Measurements from ENCODE around the gene COL23A1.
"Not testable (repeated sequence)": the region's sequence is repeated elsewhere in the genome, so short reads cannot be mapped to it uniquely, and the experiment has no call there.

Gene COL23A1

DNA sequence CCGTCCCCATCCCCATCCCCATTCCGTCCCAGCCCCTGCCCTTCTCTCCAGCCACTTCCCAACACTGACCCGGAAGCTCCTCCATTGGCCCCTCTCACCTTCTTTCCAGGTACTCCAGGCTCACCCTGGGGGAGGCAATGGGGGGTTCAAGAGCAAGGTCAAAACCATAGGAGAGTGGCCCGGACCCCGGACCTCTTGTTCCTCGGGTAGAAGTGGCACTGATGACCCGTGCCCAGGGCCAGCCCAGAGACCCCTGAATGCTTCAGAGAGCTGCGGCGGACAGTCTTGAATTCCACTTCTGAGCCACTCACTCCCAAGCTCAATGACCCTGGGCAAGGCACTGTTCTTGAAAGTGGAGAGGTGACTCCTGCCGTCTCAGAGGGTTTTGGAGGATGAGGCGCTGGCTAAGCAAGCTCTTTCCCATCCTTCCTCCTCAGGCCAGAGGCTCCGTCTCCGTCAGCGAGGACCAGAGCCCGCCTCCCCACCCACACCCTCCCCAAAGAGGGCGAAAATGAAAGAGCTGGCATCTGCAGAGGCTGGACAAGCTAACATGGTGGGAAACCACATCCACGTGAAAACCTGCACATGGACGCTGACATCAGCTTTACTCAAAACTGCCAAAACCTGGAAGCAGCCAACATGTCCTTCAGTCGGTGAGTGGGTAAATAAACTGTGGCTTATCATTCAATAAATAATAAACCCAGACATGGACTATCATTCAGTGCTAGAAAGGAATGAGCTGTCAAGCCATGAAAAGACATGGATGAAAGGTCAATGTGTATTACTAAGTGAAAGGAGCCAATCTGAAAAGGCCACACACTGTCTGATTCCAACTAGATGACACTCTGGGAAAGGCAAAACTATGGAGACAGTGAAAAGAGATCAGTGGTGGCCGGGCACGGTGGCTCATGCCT is 330.3 kb downstream of the COL23A1 start:
- TF ChIP-seq, protein P1, sequence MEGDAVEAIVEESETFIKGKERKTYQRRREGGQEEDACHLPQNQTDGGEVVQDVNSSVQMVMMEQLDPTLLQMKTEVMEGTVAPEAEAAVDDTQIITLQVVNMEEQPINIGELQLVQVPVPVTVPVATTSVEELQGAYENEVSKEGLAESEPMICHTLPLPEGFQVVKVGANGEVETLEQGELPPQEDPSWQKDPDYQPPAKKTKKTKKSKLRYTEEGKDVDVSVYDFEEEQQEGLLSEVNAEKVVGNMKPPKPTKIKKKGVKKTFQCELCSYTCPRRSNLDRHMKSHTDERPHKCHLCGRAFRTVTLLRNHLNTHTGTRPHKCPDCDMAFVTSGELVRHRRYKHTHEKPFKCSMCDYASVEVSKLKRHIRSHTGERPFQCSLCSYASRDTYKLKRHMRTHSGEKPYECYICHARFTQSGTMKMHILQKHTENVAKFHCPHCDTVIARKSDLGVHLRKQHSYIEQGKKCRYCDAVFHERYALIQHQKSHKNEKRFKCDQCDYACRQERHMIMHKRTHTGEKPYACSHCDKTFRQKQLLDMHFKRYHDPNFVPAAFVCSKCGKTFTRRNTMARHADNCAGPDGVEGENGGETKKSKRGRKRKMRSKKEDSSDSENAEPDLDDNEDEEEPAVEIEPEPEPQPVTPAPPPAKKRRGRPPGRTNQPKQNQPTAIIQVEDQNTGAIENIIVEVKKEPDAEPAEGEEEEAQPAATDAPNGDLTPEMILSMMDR (IDR thresholded peaks at IDR 0.05; ENCODE audit: extremely low read depth, insufficient read depth, missing control alignments) = no peak
- in situ Hi-C loops (cut with MboI; ENCODE audit: low pct_unique_long_range_greater_than_20kb, low sequenced_read_pairs, unreplicated experiment) = no loop called here

DNA sequence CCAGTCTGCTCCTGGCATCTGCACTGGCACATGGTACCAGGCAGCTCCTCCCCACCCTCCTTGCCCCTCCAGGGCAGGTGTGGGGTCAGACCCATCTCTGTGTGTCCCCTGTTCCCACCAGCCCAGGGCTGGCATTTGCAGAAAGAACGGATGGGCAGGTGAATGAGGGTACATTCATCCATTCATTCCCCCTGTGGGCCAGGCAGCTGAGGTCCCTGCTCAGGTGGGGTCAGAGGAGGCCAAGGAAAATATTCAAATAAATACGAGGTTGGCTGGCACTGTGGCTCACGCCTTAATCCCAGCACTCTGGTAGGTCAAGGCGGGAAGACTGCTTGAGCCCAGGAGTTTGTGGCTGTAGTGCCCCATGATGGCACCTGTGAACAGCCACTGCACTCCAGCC is 332.5 kb downstream of the COL23A1 start:
- DNase-seq (ENCODE audit: low spot score) = no peak
- TF ChIP-seq, protein P1 (IDR thresholded peaks at IDR 0.05; ENCODE audit: extremely low read depth, insufficient read depth, missing control alignments) = no peak
- in situ Hi-C loops (cut with MboI; ENCODE audit: low pct_unique_long_range_greater_than_20kb, low sequenced_read_pairs, unreplicated experiment) = no loop called here

More for the DNA sequence above, 330.3 kb downstream of the COL23A1 start:
- DNase-seq (ENCODE audit: low spot score) = no peak

DNA sequence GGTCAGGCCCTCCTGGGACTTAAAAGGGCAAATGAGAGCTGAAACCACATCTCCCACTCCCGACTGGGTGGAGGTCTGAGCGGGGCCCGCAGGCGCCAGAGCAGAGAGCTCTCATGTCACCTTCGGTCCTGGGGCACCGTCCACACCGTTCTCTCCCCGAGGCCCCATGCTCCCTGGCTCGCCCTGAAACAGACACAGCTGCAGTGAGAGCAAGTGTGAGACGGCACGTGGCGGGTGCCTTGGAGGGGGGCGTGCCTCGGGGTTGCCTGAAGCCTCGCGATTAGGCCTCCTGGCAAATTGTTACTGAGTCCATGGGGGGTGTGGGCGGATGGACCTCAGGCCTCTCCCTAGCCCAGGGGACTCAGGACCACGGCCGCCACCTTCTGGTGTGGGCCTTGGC is 333.4 kb downstream of the COL23A1 start:
- TF ChIP-seq, protein P1 (IDR thresholded peaks at IDR 0.05; ENCODE audit: extremely low read depth, insufficient read depth, missing control alignments) = no peak
- in situ Hi-C loops (cut with MboI; ENCODE audit: low pct_unique_long_range_greater_than_20kb, low sequenced_read_pairs, unreplicated experiment) = no loop called here
- DNase-seq (ENCODE audit: low spot score) = no peak

DNA sequence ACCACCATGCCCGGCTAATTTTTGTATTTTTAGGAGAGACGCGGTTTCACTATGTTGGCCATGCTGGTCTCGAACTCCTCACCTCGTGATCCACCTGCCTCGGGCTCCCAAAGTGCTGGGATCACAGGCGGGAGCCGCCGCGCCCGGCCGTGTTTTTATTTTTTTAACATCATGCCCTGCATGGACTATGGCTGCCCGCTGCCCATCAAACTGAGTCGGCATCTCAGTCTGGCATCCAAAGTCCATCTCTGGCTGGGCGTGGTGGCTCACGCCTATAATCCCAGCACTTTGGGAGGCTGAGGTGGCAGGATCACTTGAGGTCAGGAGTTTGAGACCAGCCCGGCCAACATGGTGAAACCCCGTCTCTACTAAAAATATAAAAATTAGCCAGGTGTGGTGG is 336.6 kb downstream of the COL23A1 start:
- in situ Hi-C loops (cut with MboI; ENCODE audit: low pct_unique_long_range_greater_than_20kb, low sequenced_read_pairs, unreplicated experiment) = not testable (repeated sequence)

DNA sequence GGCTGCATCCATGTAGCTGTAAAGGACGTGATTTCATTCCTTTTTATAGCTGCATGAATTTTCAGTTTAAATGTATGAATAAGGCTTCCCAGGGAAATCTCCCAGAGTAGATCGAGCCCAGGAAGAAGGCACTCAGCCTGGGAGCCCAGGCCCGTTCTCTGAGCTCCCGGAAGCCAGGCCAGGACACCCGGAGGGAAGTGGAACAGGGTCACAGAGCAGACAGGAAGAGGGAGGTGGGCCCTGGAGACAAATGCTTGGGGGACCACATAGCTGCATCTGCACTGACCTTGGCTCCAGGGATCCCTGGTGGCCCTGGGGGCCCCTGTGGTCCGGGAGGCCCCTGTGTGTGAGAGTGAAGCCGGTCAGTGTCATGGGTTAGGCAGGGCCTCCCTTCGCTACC is 337.9 kb downstream of the COL23A1 start:
- in situ Hi-C loops (cut with MboI; ENCODE audit: low pct_unique_long_range_greater_than_20kb, low sequenced_read_pairs, unreplicated experiment) = no loop called here
- DNase-seq (ENCODE audit: low spot score) = no peak
- TF ChIP-seq, protein P1 (IDR thresholded peaks at IDR 0.05; ENCODE audit: extremely low read depth, insufficient read depth, missing control alignments) = no peak

More for the DNA sequence above, 336.6 kb downstream of the COL23A1 start:
- DNase-seq (ENCODE audit: low spot score) = not testable (repeated sequence)

DNA sequence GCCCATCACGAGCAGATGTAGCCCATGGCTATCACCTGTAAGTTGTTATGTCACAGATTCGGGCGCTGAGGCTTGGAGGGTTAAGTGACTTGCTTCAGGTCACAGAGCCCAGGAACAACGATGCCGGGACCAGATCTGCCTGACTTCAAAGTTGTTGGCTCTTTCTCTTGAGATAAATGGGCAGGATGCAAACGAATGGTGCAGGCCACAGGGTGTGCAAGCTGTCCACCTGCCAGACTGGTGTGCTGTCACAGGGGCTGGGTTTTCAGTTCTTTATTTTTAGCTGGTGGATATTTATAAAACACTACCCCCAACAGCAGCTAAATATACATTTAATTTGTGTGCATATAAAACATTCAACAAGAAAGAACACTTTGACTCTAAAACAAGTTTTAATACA is 339.9 kb downstream of the COL23A1 start:
- DNase-seq (ENCODE audit: low spot score) = no peak
- TF ChIP-seq, protein P1 (IDR thresholded peaks at IDR 0.05; ENCODE audit: extremely low read depth, insufficient read depth, missing control alignments) = no peak
- in situ Hi-C loops (cut with MboI; ENCODE audit: low pct_unique_long_range_greater_than_20kb, low sequenced_read_pairs, unreplicated experiment) = no loop called here

DNA sequence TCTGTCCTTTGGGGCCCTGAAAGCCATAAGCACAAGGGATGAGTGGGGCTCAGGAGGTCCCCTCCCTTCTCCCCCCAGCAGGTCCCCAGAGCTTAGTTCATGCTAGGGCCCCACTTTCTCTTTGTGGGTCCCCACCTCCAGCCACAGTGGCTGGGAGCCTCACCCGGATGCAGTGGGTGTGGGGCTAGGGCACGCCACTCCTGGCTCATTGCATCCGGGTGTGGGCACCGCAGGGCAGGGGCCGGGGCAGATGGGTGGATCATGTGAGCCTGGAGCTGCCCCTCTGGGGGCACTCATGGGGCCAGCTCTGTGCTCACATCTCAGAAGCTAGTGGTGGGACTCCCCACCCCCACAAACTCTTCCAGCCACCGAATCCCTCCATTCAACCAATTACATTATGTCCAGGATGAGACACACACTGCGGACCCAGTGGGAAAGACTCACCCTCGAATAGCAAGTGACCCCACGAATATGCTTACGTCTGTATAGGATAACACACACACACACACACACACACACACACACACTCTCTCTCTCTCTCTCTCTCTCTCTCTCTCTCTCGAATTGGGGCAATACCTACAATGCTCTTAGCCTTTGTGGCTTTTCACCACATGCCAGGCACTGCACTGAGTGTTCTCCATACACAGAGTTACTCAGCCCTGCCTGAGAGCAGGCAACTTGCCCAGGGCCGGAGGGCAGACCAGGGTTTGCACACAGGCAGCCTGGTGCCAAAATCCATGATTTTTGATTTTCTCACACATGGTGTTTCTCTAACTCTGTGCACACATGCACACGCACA is 340.8 kb downstream of the COL23A1 start:
- in situ Hi-C loops (cut with MboI; ENCODE audit: low pct_unique_long_range_greater_than_20kb, low sequenced_read_pairs, unreplicated experiment) = no loop called here
- DNase-seq (ENCODE audit: low spot score) = no peak
- TF ChIP-seq, protein P1 (IDR thresholded peaks at IDR 0.05; ENCODE audit: extremely low read depth, insufficient read depth, missing control alignments) = no peak

All from GM13977 (cell line).